H9 (cell line): Measurements from ENCODE around the gene EFCAB5. TPM values are rescaled to one million over a fixed set of nuclear protein-coding genes. Genes with fewer than 3 reads are reported as not detected.

Experiments used
- DNase-seq: peaks from one replicate; pipeline ENCODE4 v3.0.0-alpha.2; 2017
- H2AFZ ChIP-seq: one replicate; pipeline ENCODE4 v1.6.1; 2013; ENCODE audit warnings: mild to moderate bottlenecking, low read length, control low read depth, moderate library complexity
- H2AK5ac ChIP-seq: 2 replicates; pipeline ENCODE4 v1.6.1; 2013; ENCODE audit warnings: low read length, control low read depth, mixed read lengths; ENCODE audit not compliant: insufficient read length
- H2BK120ac ChIP-seq: one replicate; pipeline ENCODE4 v1.6.1; 2013; ENCODE audit warnings: low read depth, mild to moderate bottlenecking, low read length, control low read depth, inconsistent platforms; ENCODE audit not compliant: poor library complexity, severe bottlenecking
- H2BK12ac ChIP-seq: 2 replicates; pipeline ENCODE4 v1.6.1; 2013; ENCODE audit warnings: low read length, control low read depth, mixed read lengths, low read depth; ENCODE audit not compliant: insufficient read length
- H2BK15ac ChIP-seq: 2 replicates; pipeline ENCODE4 v1.6.1; 2013; ENCODE audit warnings: low read depth, low read length, control low read depth
- H2BK20ac ChIP-seq: one replicate; pipeline ENCODE4 v1.6.1; 2013; ENCODE audit warnings: low read depth, mild to moderate bottlenecking, low read length, control low read depth, inconsistent platforms; ENCODE audit not compliant: poor library complexity, severe bottlenecking
- H2BK5ac ChIP-seq: 2 replicates; pipeline ENCODE4 v1.6.1; 2013; ENCODE audit warnings: low read length, control low read depth, mixed read lengths; ENCODE audit not compliant: insufficient read length
- H3K14ac ChIP-seq: 2 replicates; pipeline ENCODE4 v1.6.1; 2013; ENCODE audit warnings: low read length, control low read depth; ENCODE audit not compliant: insufficient read depth
- H3K18ac ChIP-seq: 2 replicates; pipeline ENCODE4 v1.6.1; 2013; ENCODE audit warnings: low read depth, mild to moderate bottlenecking, mixed read lengths, low read length, control low read depth; ENCODE audit not compliant: insufficient read length
- H3K23ac ChIP-seq: 2 replicates; pipeline ENCODE4 v1.6.1; 2013; ENCODE audit warnings: low read length, control low read depth, mixed read lengths, low read depth; ENCODE audit not compliant: insufficient read length
- H3K23me2 ChIP-seq: 2 replicates; pipeline ENCODE4 v1.6.1; 2013; ENCODE audit warnings: low read depth, mild to moderate bottlenecking, mixed read lengths, low read length, control low read depth; ENCODE audit not compliant: insufficient read length, poor library complexity, severe bottlenecking
- H3K27ac ChIP-seq: 2 replicates; pipeline ENCODE4 v1.5.1; 2013; ENCODE audit warnings: low read length, control low read depth, mixed read lengths, low read depth; ENCODE audit not compliant: insufficient read length
- H3K27me3 ChIP-seq: 2 replicates; pipeline ENCODE4 v1.6.1; 2013; ENCODE audit warnings: low read length, control low read depth, inconsistent platforms; ENCODE audit not compliant: insufficient read depth
- H3K4ac ChIP-seq: 2 replicates; pipeline ENCODE4 v1.6.1; 2013; ENCODE audit warnings: low read depth, mild to moderate bottlenecking, control low read depth, inconsistent platforms, low read length, moderate library complexity
- H3K4me1 ChIP-seq: 2 replicates; pipeline ENCODE4 v1.6.1; 2013; ENCODE audit warnings: low read length, control low read depth, inconsistent platforms; ENCODE audit not compliant: insufficient read depth
- H3K4me2 ChIP-seq: 2 replicates; pipeline ENCODE4 v1.6.1; 2013; ENCODE audit warnings: low read length, control low read depth, mixed read lengths; ENCODE audit not compliant: insufficient read length, insufficient read depth
- H3K56ac ChIP-seq: 2 replicates; pipeline ENCODE4 v1.6.1; 2013; ENCODE audit warnings: low read depth, mild to moderate bottlenecking, mixed read lengths, low read length, control low read depth; ENCODE audit not compliant: insufficient read length
- H3K79me1 ChIP-seq: 2 replicates; pipeline ENCODE4 v1.6.1; 2013; ENCODE audit warnings: low read depth, mild to moderate bottlenecking, moderate library complexity, low read length, control low read depth, inconsistent platforms; ENCODE audit not compliant: insufficient read depth, poor library complexity, severe bottlenecking
- H3K79me2 ChIP-seq: 2 replicates; pipeline ENCODE4 v1.6.1; 2013; ENCODE audit warnings: low read length, control low read depth, inconsistent platforms; ENCODE audit not compliant: insufficient read depth
- H3K9ac ChIP-seq: 2 replicates; pipeline ENCODE4 v1.6.1; 2013; ENCODE audit warnings: low read length, control low read depth, mixed read lengths; ENCODE audit not compliant: insufficient read length; ENCODE audit errors: extremely low read depth
- H3K9me3 ChIP-seq: one replicate; pipeline ENCODE4 v1.6.1; 2013; ENCODE audit warnings: low read depth, low read length, inconsistent platforms; ENCODE audit not compliant: control insufficient read depth
- H3T11ph ChIP-seq: one replicate; pipeline ENCODE4 v1.6.1; 2013; ENCODE audit warnings: mild to moderate bottlenecking, low read length, control low read depth, inconsistent platforms
- H4K20me1 ChIP-seq: one replicate; pipeline ENCODE4 v1.6.1; 2013; ENCODE audit not compliant: control insufficient read depth, insufficient read length, insufficient read depth
- H4K5ac ChIP-seq: 2 replicates; pipeline ENCODE4 v1.6.1; 2013; ENCODE audit warnings: low read depth, mild to moderate bottlenecking, mixed read lengths, low read length, control low read depth; ENCODE audit not compliant: insufficient read length
- H4K8ac ChIP-seq: replicated peaks from 2 replicates; pipeline ENCODE4 v1.6.1; 2013; ENCODE audit warnings: low read length, control low read depth, mixed read lengths, low read depth; ENCODE audit not compliant: insufficient read length
- H4K91ac ChIP-seq: 2 replicates; pipeline ENCODE4 v1.6.1; 2013; ENCODE audit warnings: low read depth, mild to moderate bottlenecking, moderate library complexity, mixed read lengths, low read length, control low read depth; ENCODE audit not compliant: insufficient read length
- H3K27ac Mint-ChIP-seq, 3 experiments: 2 replicates in 2 of 3; 3 replicates in 1 of 3; pipeline ENCODE4 v1.8.0; 2020 to 2021; ENCODE audit warnings: mixed read lengths in 3 of 3, mild to moderate bottlenecking in 1 of 3, moderate library complexity in 1 of 3
- H3K27me3 Mint-ChIP-seq: 2 replicates; pipeline ENCODE4 v1.8.0; 2021; ENCODE audit warnings: low read depth, mild to moderate bottlenecking, moderate library complexity, mixed read lengths
- H3K36me3 Mint-ChIP-seq, 3 experiments: 2 replicates in 2 of 3; 3 replicates in 1 of 3; pipeline ENCODE4 v1.8.0; 2020 to 2021; ENCODE audit warnings: low read depth in 3 of 3, mixed read lengths in 3 of 3; ENCODE audit not compliant: insufficient read depth in 1 of 3
- H3K4me1 Mint-ChIP-seq, 2 experiments: 2 replicates each; pipeline ENCODE4 v1.8.0; 2020; ENCODE audit warnings: mixed read lengths in 2 of 2
- H3K4me3 Mint-ChIP-seq, 2 experiments: 2 replicates in 1 of 2; 3 replicates in 1 of 2; pipeline ENCODE4 v1.8.0; 2020 to 2021; ENCODE audit warnings: mild to moderate bottlenecking in 2 of 2, mixed read lengths in 2 of 2, moderate library complexity in 1 of 2
- H3K9me3 Mint-ChIP-seq, 2 experiments: 2 replicates in 1 of 2; 3 replicates in 1 of 2; pipeline ENCODE4 v1.8.0; 2020; ENCODE audit warnings: mild to moderate bottlenecking in 2 of 2, mixed read lengths in 2 of 2, moderate library complexity in 1 of 2
- CTCF ChIP-seq: fragments of 200-600 bp; sonication (generic); conservative IDR thresholded peaks from 3 replicates; pipeline ENCODE4 v1.8.0; 2021; ENCODE audit warnings: antibody characterized with exemption, mild to moderate bottlenecking
- WGBS: extraction: QIAGEN DNeasy Blood & Tissue Kit; methylation state at CpG from one replicate; pipeline ENCODE4 v1.1.7; 2013; ENCODE audit warnings: missing lambda C conversion rate, low lambda C conversion rate, mixed read lengths; ENCODE audit not compliant: insufficient read length; ENCODE audit errors: extremely low coverage; 5-methylcytosine and 5-hydroxymethylcytosine counted together
- total RNA-seq: library from RNA; stranded (reverse); gene quantifications from 2 replicates; pipeline ENCODE4 v1.2.1, GENCODE V29; 2021

The EFCAB5 gene
- total RNA-seq, 1 experiment from 2014 or later, result not detected

GRCh38 chr17:30101686-30102390 is 160.4 kb downstream of the EFCAB5 start:
- Histone ChIP-seq H3K56ac (no peak overlapping the region), H2BK20ac (no peak overlapping the region), H4K20me1 (no peaks in the 10 kb centered on the region), H2BK12ac (no peak overlapping the region), H4K5ac (no peak overlapping the region), H2BK15ac (no peak overlapping the region), H3K79me2 (no peaks in the 10 kb centered on the region), H2AK5ac (no peak overlapping the region), H3K27ac (no peak overlapping the region), H3K9ac (no peak overlapping the region), H3T11ph (no peak overlapping the region), H3K23me2 (no peaks in the 10 kb centered on the region), H3K4ac (no peak overlapping the region), H3K23ac (no peak overlapping the region), H4K8ac (no peak overlapping the region), H4K91ac (no peak overlapping the region), H2BK120ac (no peak overlapping the region), H3K4me1 (no peaks in the 10 kb centered on the region), H3K18ac (no peak overlapping the region), H3K79me1 (no peaks in the 10 kb centered on the region), H3K14ac (no peak overlapping the region), H2BK5ac (no peak overlapping the region), H3K9me3 (no peaks in the 10 kb centered on the region), H3K4me2 (no peak overlapping the region), H3K27me3 (no peaks in the 10 kb centered on the region), H2AFZ (no peak overlapping the region)
- Mint-ChIP-seq H3K4me1 (peaks cover 4 to 5% of the 10 kb centered on the region in 2 experiments; a peak in 3 of 4 replicates), H3K9me3 (no peaks in the 10 kb centered on the region), H3K27ac (no peak overlapping the region), H3K4me3 (no peak overlapping the region), H3K36me3 (no peaks in the 10 kb centered on the region), H3K27me3 (no peaks in the 10 kb centered on the region; the same call in 1 of the 2 replicates)
- WGBS, result no CpG with 5 or more reads among the region's 4 CpGs
- DNase-seq, result no peak
- no peak for TF ChIP-seq CTCF
